Ramos (cell line): ENCODE data around the gene BCKDHA.

ENCODE experiments used
- in situ Hi-C: fragments of 300-500 bp; cut with MboI; formaldehyde crosslinking; loops from one replicate; pipeline ENCODE4 v1.14.3; 2022; ENCODE audit warnings: low sequenced_read_pairs; ENCODE audit not compliant: unreplicated experiment

The BCKDHA gene

GRCh38 chr19:41397086-41398049 is at the start of gene BCKDHA, which contains the start of gene EXOSC5:
Gene BCKDHA, plus strand, starts transcription at chr19:41397818. Its CDS starts 10 bp downstream, at chr19:41397828.
Gene EXOSC5, minus strand, starts transcription at chr19:41397359. Its CDS starts 31 bp downstream, at chr19:41397328.
- in situ Hi-C loops, result no loop called here

- in situ Hi-C loops, result no loop called here
These were observed 46.8 kb upstream of the BCKDHA start for GRCh38 chr19:41350735-41351338.

- in situ Hi-C loops, result no loop called here
These were observed 46.0 kb upstream of the BCKDHA start for GRCh38 chr19:41351339-41352245.

- in situ Hi-C loops, result no loop called here
These were observed 45.4 kb upstream of the BCKDHA start for GRCh38 chr19:41352279-41352608.

- in situ Hi-C loops, result no loop called here
These were observed 44.8 kb upstream of the BCKDHA start for GRCh38 chr19:41352609-41353465.

- in situ Hi-C loops, result no loop called here
These were observed 43.9 kb upstream of the BCKDHA start, which contains the start of gene TGFB1 for GRCh38 chr19:41353466-41354342. Gene TGFB1, minus strand, starts transcription at chr19:41353922. Its CDS starts 878 bp downstream, at chr19:41353044.

GRCh38 chr19:41354343-41354953 is 43.2 kb upstream of the BCKDHA start:
- in situ Hi-C loops, result no loop called here

- in situ Hi-C loops, result no loop called here
These were observed 42.6 kb upstream of the BCKDHA start for GRCh38 chr19:41355035-41355434.

- in situ Hi-C loops, result no loop called here
These were observed 41.8 kb upstream of the BCKDHA start for GRCh38 chr19:41355802-41356201.

GRCh38 chr19:41356984-41357739 is 40.5 kb upstream of the BCKDHA start:
- in situ Hi-C loops, result no loop called here

GRCh38 chr19:41357746-41358145 is 39.9 kb upstream of the BCKDHA start:
- in situ Hi-C loops, result no loop called here

GRCh38 chr19:41359741-41360140 is 37.9 kb upstream of the BCKDHA start:
- in situ Hi-C loops, result no loop called here

- in situ Hi-C loops, result no loop called here
These were observed 35.3 kb upstream of the BCKDHA start for GRCh38 chr19:41362143-41362847.

- in situ Hi-C loops, result no loop called here
These were observed 34.3 kb upstream of the BCKDHA start for GRCh38 chr19:41363371-41363752.

- in situ Hi-C loops, result no loop called here
These were observed 33.7 kb upstream of the BCKDHA start, which contains the start of gene B9D2 for GRCh38 chr19:41363753-41364523. Gene B9D2, minus strand, starts transcription at chr19:41364149. Its CDS starts 630 bp downstream, at chr19:41363519.
